Keratinocyte (primary cell): ENCODE data around the gene TTC33. TPM values are rescaled to one million over a fixed set of nuclear protein-coding genes. Genes with fewer than 3 reads are reported as not detected.
A peak's percentile ranks its signal among the peaks of the same experiment; 100 is the strongest.

Experiments
- DNase-seq: peaks from one replicate; pipeline ENCODE4 v3.0.0-alpha.2; 2011; ENCODE audit warnings: low read depth, missing footprints, low spot score
- FAIRE-seq: peaks from 2 replicates; lab custom pipeline; 2011; peaks lifted over from hg19 to GRCh38; lab: Jason Lieb, UNC
- H2AFZ ChIP-seq: 2 replicates; pipeline ENCODE4 v1.6.0; 2012; ENCODE audit warnings: low read length, control low read depth, inconsistent platforms; ENCODE audit not compliant: control insufficient read depth
- H3K27ac ChIP-seq: 2 replicates; pipeline ENCODE4 v1.5.1; 2011; ENCODE audit warnings: low read length; ENCODE audit not compliant: control insufficient read depth, insufficient read depth
- H3K27me3 ChIP-seq: 3 replicates; pipeline ENCODE4 v1.6.0; 2011; ENCODE audit warnings: low read length; ENCODE audit not compliant: control insufficient read depth, insufficient read depth; ENCODE audit errors: extremely low read depth
- H3K36me3 ChIP-seq, 2 experiments: 2 replicates in 1 of 2; 3 replicates in 1 of 2; pipeline ENCODE4 v1.5.1; 2011; ENCODE audit warnings: low read length in 2 of 2, mild to moderate bottlenecking in 1 of 2; ENCODE audit not compliant: control insufficient read depth in 2 of 2, insufficient read depth in 2 of 2; ENCODE audit errors: extremely low read depth in 1 of 2
- H3K4me1 ChIP-seq: 3 replicates; pipeline ENCODE4 v1.5.1; 2011; ENCODE audit warnings: low read length; ENCODE audit not compliant: control insufficient read depth, insufficient read depth; ENCODE audit errors: extremely low read depth
- H3K4me2 ChIP-seq: 3 replicates; pipeline ENCODE4 v1.6.0; 2011; ENCODE audit warnings: low read depth, low read length; ENCODE audit not compliant: control insufficient read depth, insufficient read depth; ENCODE audit errors: extremely low read depth
- H3K4me3 ChIP-seq, 3 experiments: fragments of 200-600 bp in 1 of 3; sonication (generic) in 1 of 3; 2 replicates in 2 of 3; 3 replicates in 1 of 3; pipeline ENCODE4 v1.5.1; 2011 to 2016; ENCODE audit warnings: low read length in 3 of 3, mild to moderate bottlenecking in 3 of 3, control low read depth in 2 of 3, inconsistent platforms in 1 of 3, low read depth in 1 of 3, mixed read lengths in 1 of 3, mixed run types in 1 of 3, moderate library complexity in 1 of 3; ENCODE audit not compliant: control insufficient read depth in 2 of 3, insufficient read depth in 2 of 3; ENCODE audit errors: extremely low read depth in 1 of 3
- H3K79me2 ChIP-seq: 2 replicates; pipeline ENCODE4 v1.6.0; 2012; ENCODE audit warnings: low read length; ENCODE audit not compliant: control insufficient read depth, insufficient read depth
- H3K9ac ChIP-seq: 3 replicates; pipeline ENCODE4 v1.6.0; 2011; ENCODE audit warnings: low read length; ENCODE audit not compliant: control insufficient read depth, insufficient read depth; ENCODE audit errors: extremely low read depth
- H3K9me1 ChIP-seq: 3 replicates; pipeline ENCODE4 v1.6.0; 2011; ENCODE audit warnings: low read length; ENCODE audit not compliant: control insufficient read depth, insufficient read depth; ENCODE audit errors: extremely low read depth
- H3K9me3 ChIP-seq: 2 replicates; pipeline ENCODE4 v1.5.1; 2012; ENCODE audit warnings: low read depth, low read length; ENCODE audit not compliant: control insufficient read depth
- H4K20me1 ChIP-seq: 3 replicates; pipeline ENCODE4 v1.6.0; 2011; ENCODE audit warnings: low read length; ENCODE audit not compliant: control insufficient read depth, insufficient read depth; ENCODE audit errors: extremely low read depth
- EZH2 ChIP-seq: IDR thresholded peaks from one replicate; pipeline ENCODE4 v1.6.1; 2012; ENCODE audit warnings: inconsistent platforms, mild to moderate bottlenecking, low read length, moderate library complexity
- dilution Hi-C: fragments of 300-500 bp; cut with MboI; formaldehyde crosslinking; loops from one replicate; pipeline ENCODE4 v1.7.0; 2020; ENCODE audit warnings: low sequenced_read_pairs; ENCODE audit not compliant: extremely low pct_ligation_motif_present
- polyA plus RNA-seq, 5 experiments: library from polyadenylated mRNA; depleted of rRNA in 3 of 5; stranded (reverse) in 3 of 5; stranded (forward) in 1 of 5; unstranded in 1 of 5; fragments of >200 nt; gene quantifications; 1 replicate in 1 of 5; 2 replicates in 3 of 5; 3 replicates in 1 of 5; pipeline versions ENCODE4 v1.2.1 to v1.2.3, GENCODE V29; 2011 to 2012; ENCODE audit warnings: missing spikeins in 2 of 5, low read depth in 1 of 5, low replicate concordance in 1 of 5
- TF ChIP-seq, protein P1 (sequence below), 3 experiments: IDR thresholded peaks in 1 of 3; conservative IDR thresholded peaks in 1 of 3; optimal IDR thresholded peaks in 1 of 3; 2 replicates in 2 of 3; 3 replicates in 1 of 3; pipeline versions ENCODE3 to v1.5.1; 2011; ENCODE audit warnings: low read length in 3 of 3, mild to moderate bottlenecking in 3 of 3, moderate library complexity in 2 of 3, control low read depth in 1 of 3, inconsistent platforms in 1 of 3; ENCODE audit not compliant: insufficient read depth in 2 of 3; ENCODE audit errors: extremely low read depth in 1 of 3

TTC33 gene
- polyA plus RNA-seq, 1 donor (not counting 4 experiments of a cell fraction or from before 2014, with no cell fraction given): 7.1 TPM

DNA sequence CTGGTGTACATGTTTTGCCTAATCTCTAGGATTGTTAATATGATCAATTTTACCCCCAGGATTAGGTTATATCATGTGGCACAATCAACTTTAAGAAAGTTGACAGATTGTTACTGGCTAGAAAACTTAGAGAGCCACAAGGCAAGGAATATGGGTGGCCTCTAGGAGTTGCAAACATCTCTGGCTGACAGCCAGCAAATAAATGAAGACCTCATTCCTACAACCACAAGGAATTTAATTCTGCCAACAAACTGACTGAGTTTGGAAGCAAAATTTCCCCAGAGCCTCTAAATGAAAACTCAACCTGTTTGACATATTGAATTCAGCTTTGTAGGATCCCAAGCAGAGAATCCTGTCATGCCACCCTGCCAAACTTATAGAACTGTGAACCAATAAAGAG, 272.4 kb downstream of the TTC33 start:
- H3K27me3 ChIP-seq: no peaks in the 10 kb centered on the region
- H3K27ac ChIP-seq: no peak overlapping the region
- dilution Hi-C loops: no loop called here
- H3K79me2 ChIP-seq: no peaks in the 10 kb centered on the region
- no peak overlapping the region for H3K4me2 ChIP-seq
- H3K4me3 ChIP-seq: no peak overlapping the region
- H3K9me1 ChIP-seq: no peaks in the 10 kb centered on the region
- H3K4me1 ChIP-seq: peaks cover 19% of the 10 kb centered on the region
- no peaks in the 10 kb centered on the region for H3K9me3 ChIP-seq
- TF ChIP-seq, protein P1, sequence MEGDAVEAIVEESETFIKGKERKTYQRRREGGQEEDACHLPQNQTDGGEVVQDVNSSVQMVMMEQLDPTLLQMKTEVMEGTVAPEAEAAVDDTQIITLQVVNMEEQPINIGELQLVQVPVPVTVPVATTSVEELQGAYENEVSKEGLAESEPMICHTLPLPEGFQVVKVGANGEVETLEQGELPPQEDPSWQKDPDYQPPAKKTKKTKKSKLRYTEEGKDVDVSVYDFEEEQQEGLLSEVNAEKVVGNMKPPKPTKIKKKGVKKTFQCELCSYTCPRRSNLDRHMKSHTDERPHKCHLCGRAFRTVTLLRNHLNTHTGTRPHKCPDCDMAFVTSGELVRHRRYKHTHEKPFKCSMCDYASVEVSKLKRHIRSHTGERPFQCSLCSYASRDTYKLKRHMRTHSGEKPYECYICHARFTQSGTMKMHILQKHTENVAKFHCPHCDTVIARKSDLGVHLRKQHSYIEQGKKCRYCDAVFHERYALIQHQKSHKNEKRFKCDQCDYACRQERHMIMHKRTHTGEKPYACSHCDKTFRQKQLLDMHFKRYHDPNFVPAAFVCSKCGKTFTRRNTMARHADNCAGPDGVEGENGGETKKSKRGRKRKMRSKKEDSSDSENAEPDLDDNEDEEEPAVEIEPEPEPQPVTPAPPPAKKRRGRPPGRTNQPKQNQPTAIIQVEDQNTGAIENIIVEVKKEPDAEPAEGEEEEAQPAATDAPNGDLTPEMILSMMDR (optimal IDR thresholded peaks at IDR 0.05 in 1 of 3, IDR thresholded peaks at IDR 0.05 in 1 of 3, conservative IDR thresholded peaks at IDR 0.05 in 1 of 3; ENCODE audit: extremely low read depth in 1 of 3, insufficient read depth in 2 of 3, low read length in 3 of 3): no peak
- TF ChIP-seq EZH2: no peak
- no peaks in the 10 kb centered on the region for H3K36me3 ChIP-seq
- H2AFZ ChIP-seq: no peak overlapping the region
- no peak for DNase-seq
- H4K20me1 ChIP-seq: no peaks in the 10 kb centered on the region
- no peak for FAIRE-seq
- H3K9ac ChIP-seq: no peak overlapping the region

- H3K9ac ChIP-seq: no peak overlapping the region
- no peaks in the 10 kb centered on the region for H3K9me1 ChIP-seq
- H3K4me2 ChIP-seq: no peak overlapping the region
- no peak overlapping the region for H3K4me3 ChIP-seq
- H4K20me1 ChIP-seq: no peaks in the 10 kb centered on the region
- no peak overlapping the region for H2AFZ ChIP-seq
- no peaks in the 10 kb centered on the region for H3K9me3 ChIP-seq
- FAIRE-seq (peak; percentile 94), DNase-seq (peak; percentile 33)
- H3K27me3 ChIP-seq: no peaks in the 10 kb centered on the region
- H3K4me1 ChIP-seq: peaks cover 25% of the 10 kb centered on the region
- dilution Hi-C loops: no loop called here
- no peaks in the 10 kb centered on the region for H3K36me3 ChIP-seq
- TF ChIP-seq, protein P1 (optimal IDR thresholded peaks at IDR 0.05 in 1 of 3, IDR thresholded peaks at IDR 0.05 in 1 of 3, conservative IDR thresholded peaks at IDR 0.05 in 1 of 3; ENCODE audit: extremely low read depth in 1 of 3, insufficient read depth in 2 of 3, low read length in 3 of 3): no peak
- TF ChIP-seq EZH2: no peak
- H3K79me2 ChIP-seq: no peaks in the 10 kb centered on the region
- H3K27ac ChIP-seq: no peak overlapping the region
Measured at GRCh38 chr5:40481241-40481640, 274.5 kb downstream of the TTC33 start.
